Uterus (tissue), 2 donors: ENCODE measurements around the gene INF2.

Experiments used
- CTCF ChIP-seq, 4 experiments: fragments of 200-600 bp in 2 of 4; fragments of 450-650 bp in 2 of 4; sonication (generic) in 2 of 4; IDR thresholded peaks; one replicate each; pipeline ENCODE4 v1.5.1; 2016 to 2019; ENCODE audit warnings: antibody characterized with exemption in 4 of 4, mild to moderate bottlenecking in 2 of 4, moderate library complexity in 1 of 4
- POLR2A ChIP-seq, 2 donors: fragments of 450-650 bp; IDR thresholded peaks; one replicate each; pipeline ENCODE4 v1.6.1; 2016; ENCODE audit warnings: antibody characterized with exemption in 2 of 2, mild to moderate bottlenecking in 1 of 2, moderate library complexity in 1 of 2

GRCh38 chr14:104686624-104687517 is 2.5 kb upstream of the INF2 start:
- TF ChIP-seq CTCF (IDR thresholded peaks at IDR 0.05) (no peak), POLR2A (IDR thresholded peaks at IDR 0.05) (no peak)
